GM18499 (cell line): ENCODE data around the gene TMED4.
"Not testable (repeated sequence)": the region's sequence is repeated elsewhere in the genome, so short reads cannot be mapped to it uniquely, and the experiment has no call there.

ENCODE experiments used
- ATAC-seq: cut with Tn5 transposase; IDR thresholded peaks from one replicate; pipeline ENCODE4 v1.9.1; 2021; ENCODE audit warnings: moderate number of reproducible peaks; ENCODE audit not compliant: insufficient read depth, unreplicated experiment

The TMED4 gene

GRCh38 chr7:44573464-44574286 is 8.4 kb downstream of the TMED4 start, which contains the start of gene DDX56:
Gene DDX56, minus strand, starts transcription at chr7:44573908. Its CDS starts 13 bp downstream, at chr7:44573895.
- ATAC-seq: peak; percentile 81

- no peak for ATAC-seq
Observed at GRCh38 chr7:44572771-44573170, 9.3 kb downstream of the TMED4 start.

- no peak for ATAC-seq
Observed at GRCh38 chr7:44569959-44570358, 12.1 kb downstream of the TMED4 start.

- ATAC-seq: no peak
Observed at GRCh38 chr7:44568771-44569560, 13.1 kb downstream of the TMED4 start.

- ATAC-seq: no peak
Observed at GRCh38 chr7:44567884-44568283, 14.1 kb downstream of the TMED4 start.

GRCh38 chr7:44566680-44567079 is 15.4 kb downstream of the TMED4 start:
- ATAC-seq: no peak

- no peak for ATAC-seq
Observed at GRCh38 chr7:44565795-44566559, 16.1 kb downstream of the TMED4 start.

DNA sequence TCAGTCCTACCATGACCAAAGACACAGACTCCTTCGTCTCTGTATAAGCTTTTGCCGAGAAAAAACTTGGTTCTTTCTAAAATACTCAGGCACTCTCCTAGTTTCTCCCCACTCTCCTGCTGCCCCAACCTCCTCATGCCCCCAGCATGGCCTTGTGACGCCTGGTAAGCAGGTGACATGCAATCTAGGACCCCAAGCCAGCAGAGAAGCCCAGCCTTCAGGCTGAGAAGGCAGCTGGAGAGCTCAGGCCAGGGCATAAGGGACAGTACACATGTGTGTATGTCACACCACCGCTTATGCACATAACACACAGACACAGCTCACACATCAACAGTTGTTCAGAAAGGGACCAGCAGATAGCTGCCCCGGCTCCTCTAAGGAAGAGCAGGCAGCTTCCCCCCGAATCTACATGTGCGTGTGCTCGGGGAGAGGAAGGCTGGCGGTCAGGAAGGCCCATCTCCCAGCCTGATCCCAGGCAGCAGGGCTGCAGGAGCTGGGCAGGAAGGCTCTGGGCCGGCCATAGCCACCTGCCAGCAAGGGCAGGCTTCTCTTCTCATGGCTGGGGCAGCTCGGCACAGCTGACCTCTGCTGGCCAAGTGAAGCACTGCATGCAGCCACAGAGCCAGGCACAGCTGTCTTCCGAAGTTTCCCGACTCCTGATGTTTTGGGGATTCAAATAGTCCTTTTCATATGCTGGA is 16.8 kb downstream of the TMED4 start:
- no peak for ATAC-seq

- no peak for ATAC-seq
Observed at GRCh38 chr7:44564606-44565005, 17.4 kb downstream of the TMED4 start.

DNA sequence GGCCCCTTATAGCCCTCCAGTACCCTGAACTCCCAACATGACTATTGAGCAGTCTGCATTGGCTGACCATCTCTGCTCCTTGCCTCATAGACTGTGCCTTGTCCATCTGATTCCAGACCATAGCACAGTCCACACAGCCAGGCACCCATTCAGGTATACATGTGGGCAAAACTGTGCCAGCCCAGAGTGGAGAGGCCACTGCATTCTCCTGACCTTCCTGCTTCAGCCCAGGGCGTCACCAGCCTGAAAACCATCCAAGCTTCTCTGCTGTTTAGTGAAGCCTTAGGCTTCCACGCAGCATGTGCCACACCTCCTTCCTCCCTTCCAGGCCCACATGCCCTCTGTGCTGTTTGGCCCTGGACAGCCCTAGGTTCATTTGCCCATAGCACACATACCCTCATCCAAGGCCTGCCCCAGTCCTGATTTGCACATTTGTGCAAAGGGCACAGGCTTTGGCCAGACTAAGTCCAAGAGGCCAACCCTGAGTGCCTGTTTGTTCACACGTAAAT is 18.8 kb downstream of the TMED4 start:
- ATAC-seq: no peak

GRCh38 chr7:44562622-44562962 is 19.4 kb downstream of the TMED4 start:
- not testable (repeated sequence) for ATAC-seq

GRCh38 chr7:44561962-44562621 is 19.9 kb downstream of the TMED4 start:
- no peak for ATAC-seq

DNA sequence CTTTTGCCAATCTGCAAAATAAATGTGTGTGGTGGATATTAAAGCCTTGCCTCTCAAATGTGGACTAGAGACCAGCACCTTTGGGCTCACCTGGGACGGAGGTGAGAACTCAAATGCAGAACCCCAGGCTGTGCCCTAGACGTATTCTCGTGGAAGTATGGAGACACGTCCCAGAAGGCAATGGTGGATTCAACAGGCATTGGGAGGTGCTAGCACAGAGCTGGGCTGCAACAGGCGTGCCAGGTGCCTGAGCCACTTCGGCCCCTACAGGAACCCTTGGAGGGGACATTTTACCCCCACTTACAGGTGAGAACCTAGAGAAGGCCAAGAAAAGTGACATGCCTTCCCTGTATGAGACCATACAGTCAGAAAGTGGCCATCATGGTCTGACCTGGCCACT is 20.6 kb downstream of the TMED4 start:
- no peak for ATAC-seq

DNA sequence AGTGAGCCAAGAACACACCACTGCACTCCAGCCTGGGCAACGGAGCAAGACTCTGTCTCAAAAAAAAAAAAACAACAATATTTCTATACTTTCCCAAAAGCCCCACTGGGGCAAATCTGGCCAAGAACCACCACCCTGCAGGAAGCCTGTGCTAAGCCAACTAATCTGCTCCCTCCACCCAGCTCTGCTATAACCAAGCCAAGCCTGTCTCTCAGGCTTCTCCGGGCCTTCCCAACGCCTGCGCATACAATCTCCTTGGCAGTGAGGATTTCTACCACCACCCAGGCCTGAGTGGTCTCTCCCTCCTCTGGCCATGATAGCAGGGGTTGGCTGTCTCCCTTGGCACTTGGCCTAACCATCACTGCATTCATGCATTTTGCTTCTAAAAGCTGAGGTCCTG is 22.5 kb downstream of the TMED4 start:
- no peak for ATAC-seq

DNA sequence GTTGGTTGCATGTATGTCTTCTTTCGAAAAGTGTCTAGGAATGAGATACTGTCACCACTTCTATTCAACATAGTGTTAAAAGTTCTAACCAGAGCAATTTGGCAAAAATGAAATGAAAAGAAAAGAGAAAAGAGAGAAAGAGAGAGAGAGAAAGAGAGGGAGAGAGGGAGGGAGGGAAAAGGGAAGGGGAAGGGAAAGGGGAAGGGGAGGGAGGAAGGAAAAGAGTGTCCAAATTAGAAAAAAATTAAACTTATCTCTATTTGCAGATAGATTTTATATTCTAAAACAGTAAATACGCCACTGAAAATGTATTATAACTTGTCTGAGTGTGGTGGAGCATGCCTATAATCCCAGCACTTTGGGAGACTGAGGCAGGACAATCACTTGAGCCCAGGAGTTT is 24.5 kb downstream of the TMED4 start:
- no peak for ATAC-seq

GRCh38 chr7:44555350-44555749 is 26.7 kb downstream of the TMED4 start:
- ATAC-seq: no peak

DNA sequence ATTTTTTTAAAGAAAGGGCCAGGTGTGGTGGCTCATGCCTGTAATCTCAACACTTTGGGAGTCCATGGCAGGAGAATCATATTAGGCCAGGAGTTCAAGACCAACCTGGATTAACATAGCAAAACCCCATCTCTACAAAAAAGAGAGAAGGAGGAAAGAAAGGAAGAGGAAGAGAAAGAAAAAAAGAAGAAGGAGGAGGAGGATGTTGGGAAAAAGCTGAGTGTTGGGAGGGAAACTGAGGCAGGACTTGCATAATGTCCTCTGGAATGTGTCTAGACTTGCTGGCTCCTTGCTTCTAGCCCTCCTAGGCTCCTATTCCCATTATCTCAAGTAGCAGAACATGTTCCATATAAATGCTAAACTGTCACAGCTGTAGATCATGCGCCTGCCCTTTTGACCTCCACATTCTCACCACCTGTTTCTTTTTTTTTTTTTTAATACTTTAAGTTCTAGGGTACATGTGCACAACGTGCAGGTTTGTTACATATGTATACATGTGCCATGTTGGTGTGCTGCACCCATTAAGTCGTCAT is 29.5 kb downstream of the TMED4 start:
- ATAC-seq: not testable (repeated sequence)

DNA sequence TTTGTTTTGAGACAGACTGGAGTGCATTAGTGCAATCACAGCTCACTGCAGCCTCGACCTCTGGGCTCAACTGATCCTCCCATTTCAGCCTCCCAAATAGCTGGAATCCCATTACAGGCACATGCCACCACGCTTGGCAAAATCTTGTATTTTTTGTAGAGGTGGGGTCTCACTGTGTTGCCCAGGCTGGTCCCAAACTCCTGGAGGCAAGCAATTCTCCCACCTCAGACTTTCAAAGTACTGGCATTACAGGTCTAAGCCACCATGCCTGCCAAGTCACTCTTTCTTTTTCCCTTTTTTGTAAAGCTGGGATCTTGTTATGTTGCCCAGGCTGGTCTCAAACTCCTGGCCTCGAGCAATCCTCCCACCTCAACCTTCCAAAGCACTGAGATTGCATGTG is 32.6 kb downstream of the TMED4 start:
- no peak for ATAC-seq

- ATAC-seq: no peak
Observed at GRCh38 chr7:44548893-44549292, 33.1 kb downstream of the TMED4 start.
